Measurements from ENCODE around the gene DMPK. TPM values are rescaled to one million over a fixed set of nuclear protein-coding genes. Genes with fewer than 3 reads are reported as not detected.
"Not testable (repeated sequence)": the region's sequence is repeated elsewhere in the genome, so short reads cannot be mapped to it uniquely, and the experiment has no call there.

DMPK gene
- total and polyA plus RNA-seq, 2 experiments from 2014 or later: 9.8 to 24.0 TPM

- not testable (repeated sequence) for H3K9me2 ChIP-seq (ENCODE audit: insufficient read depth); H3K4me2 ChIP-seq; H3K27me3 Mint-ChIP-seq (ENCODE audit: insufficient read depth, low read depth, poor library complexity); H3K27me3 ChIP-seq (ENCODE audit: insufficient read depth); H3K9me3 Mint-ChIP-seq; H3K4me3 ChIP-seq; ATAC-seq; H3K4me1 Mint-ChIP-seq; H3K4me3 Mint-ChIP-seq; H3K36me3 ChIP-seq (ENCODE audit: insufficient read depth); H3K27ac Mint-ChIP-seq; H3K27ac ChIP-seq (ENCODE audit: low read depth); DNase-seq (ENCODE audit: low spot score); H3K4me1 ChIP-seq (ENCODE audit: insufficient read depth); H2AFZ ChIP-seq; H3F3A ChIP-seq (replicated peaks; ENCODE audit: low read depth); H3K36me3 Mint-ChIP-seq (ENCODE audit: low read depth)
- Histone ChIP-seq H4K20me1 (replicated peaks; ENCODE audit: insufficient read depth) (peaks cover 16% of the 10 kb centered on the region), H3K79me2 (replicated peaks; ENCODE audit: insufficient read depth) (peaks cover 67% of the 10 kb centered on the region)
Measured at GRCh38 chr19:45728683-45729082, 53.6 kb downstream of the DMPK start.

DNA sequence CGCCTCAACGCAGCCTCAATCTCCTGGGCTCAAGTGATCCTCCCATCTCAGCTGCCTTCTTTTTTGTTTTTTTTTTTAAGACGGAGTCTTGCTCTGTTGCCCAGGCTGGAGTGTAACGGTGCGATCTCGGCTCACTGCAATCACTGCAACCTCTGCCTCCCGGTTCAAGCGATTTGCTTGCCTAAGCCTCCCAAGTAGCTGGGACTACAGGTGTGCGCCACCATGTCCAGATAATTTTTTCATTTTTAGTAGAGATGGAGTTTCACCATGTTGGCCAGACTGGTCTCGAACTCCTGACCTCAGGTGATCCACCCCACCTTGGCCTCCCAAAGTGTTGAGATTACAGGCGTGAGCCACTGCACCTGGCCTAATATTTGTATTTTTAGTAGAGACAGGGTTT lies 62.2 kb downstream of the DMPK start:
- not testable (repeated sequence) for H3K9me2 ChIP-seq (ENCODE audit: insufficient read depth); ATAC-seq
- peaks cover 52% of the 10 kb centered on the region for H3K79me2 ChIP-seq (replicated peaks; ENCODE audit: insufficient read depth)

More for the DNA sequence above, 62.2 kb downstream of the DMPK start:
- H3K27me3 ChIP-seq (ENCODE audit: insufficient read depth); H4K20me1 ChIP-seq (replicated peaks; ENCODE audit: insufficient read depth); H3K4me2 ChIP-seq; H3K9me3 Mint-ChIP-seq; H3K27ac ChIP-seq (ENCODE audit: low read depth); H3K4me3 Mint-ChIP-seq; DNase-seq (ENCODE audit: low spot score); H3K4me3 ChIP-seq; H3K27ac Mint-ChIP-seq; H2AFZ ChIP-seq: not testable (repeated sequence)
- Histone ChIP-seq H3F3A (replicated peaks; ENCODE audit: low read depth) (peaks cover 10% of the 10 kb centered on the region), H3K36me3 (ENCODE audit: insufficient read depth) (peaks cover 10% of the 10 kb centered on the region), H3K4me1 (ENCODE audit: insufficient read depth) (peaks cover 18% of the 10 kb centered on the region)
- H3K36me3 Mint-ChIP-seq (ENCODE audit: low read depth): peaks cover 30% of the 10 kb centered on the region
- H3K27me3 Mint-ChIP-seq (ENCODE audit: insufficient read depth, low read depth, poor library complexity): peaks cover 17% of the 10 kb centered on the region
- H3K4me1 Mint-ChIP-seq: peaks cover 22% of the 10 kb centered on the region

Other genes starting within 250 kb of the DMPK start
- 13.5 and 14.5 TPM in 2 replicates for gene OPA3, start 197.7 kb downstream of the DMPK start, total RNA-seq (2014; rRNA removed; shearing (Covaris generic))
- 9.1 and 11.5 TPM in 2 replicates for gene OPA3, start 197.7 kb downstream of the DMPK start, polyA plus RNA-seq (2016; fragmentation: Nextera tagmentation; extraction: Ambion mirVana)
- 0.14 and 0.35 TPM in 2 replicates for gene GPR4, start 180.3 kb downstream of the DMPK start, total RNA-seq (2014; rRNA removed; shearing (Covaris generic))
- gene GPR4, start 180.3 kb downstream of the DMPK start, polyA plus RNA-seq (2016; fragmentation: Nextera tagmentation; extraction: Ambion mirVana): 0.06 and 0.59 TPM in 2 replicates
- 28.9 and 33.9 TPM in 2 replicates for gene EML2, start 143.1 kb downstream of the DMPK start, total RNA-seq (2014; rRNA removed; shearing (Covaris generic))
- gene EML2, start 143.1 kb downstream of the DMPK start, polyA plus RNA-seq (2016; fragmentation: Nextera tagmentation; extraction: Ambion mirVana): 7.1 and 8.0 TPM in 2 replicates
- 0.19 and 0.42 TPM in 2 replicates for gene GIPR, start 114.3 kb downstream of the DMPK start, total RNA-seq (2014; rRNA removed; shearing (Covaris generic))
- 1.2 and 1.4 TPM in 2 replicates for gene GIPR, start 114.3 kb downstream of the DMPK start, polyA plus RNA-seq (2016; fragmentation: Nextera tagmentation; extraction: Ambion mirVana)
- 169 and 226 TPM in 2 replicates for gene SNRPD2, start 90.5 kb downstream of the DMPK start, total RNA-seq (2014; rRNA removed; shearing (Covaris generic))
- 1,375 and 1,400 TPM in 2 replicates for gene SNRPD2, start 90.5 kb downstream of the DMPK start, polyA plus RNA-seq (2016; fragmentation: Nextera tagmentation; extraction: Ambion mirVana)
- gene QPCTL, start 89.8 kb downstream of the DMPK start, total RNA-seq (2014; rRNA removed; shearing (Covaris generic)): 23.0 and 26.2 TPM in 2 replicates
- 8.6 and 10.6 TPM in 2 replicates for gene QPCTL, start 89.8 kb downstream of the DMPK start, polyA plus RNA-seq (2016; fragmentation: Nextera tagmentation; extraction: Ambion mirVana)
- 34.4 and 35.8 TPM in 2 replicates for gene FBXO46, start 51.6 kb downstream of the DMPK start, total RNA-seq (2014; rRNA removed; shearing (Covaris generic))
- 9.4 and 12.0 TPM in 2 replicates for gene FBXO46, start 51.6 kb downstream of the DMPK start, polyA plus RNA-seq (2016; fragmentation: Nextera tagmentation; extraction: Ambion mirVana)
- 0.16 and 0.28 TPM in 2 replicates for gene MEIOSIN, start 49.1 kb downstream of the DMPK start, total RNA-seq (2014; rRNA removed; shearing (Covaris generic))
- gene MEIOSIN, start 49.1 kb downstream of the DMPK start, polyA plus RNA-seq (2016; fragmentation: Nextera tagmentation; extraction: Ambion mirVana): 0.21 TPM in 1 of 2 replicates, not detected in the other
- gene SIX5, start 13.2 kb downstream of the DMPK start, total RNA-seq (2014; rRNA removed; shearing (Covaris generic)): 16.1 and 22.6 TPM in 2 replicates
- 10.1 and 12.4 TPM in 2 replicates for gene SIX5, start 13.2 kb downstream of the DMPK start, polyA plus RNA-seq (2016; fragmentation: Nextera tagmentation; extraction: Ambion mirVana)
- gene DMWD, start 10.4 kb upstream of the DMPK start, total RNA-seq (2014; rRNA removed; shearing (Covaris generic)): 33.1 and 45.6 TPM in 2 replicates
- gene DMWD, start 10.4 kb upstream of the DMPK start, polyA plus RNA-seq (2016; fragmentation: Nextera tagmentation; extraction: Ambion mirVana): 11.8 and 12.1 TPM in 2 replicates
- gene RSPH6A, start 32.8 kb upstream of the DMPK start, total RNA-seq (2014; rRNA removed; shearing (Covaris generic)): 0.21 and 0.23 TPM in 2 replicates
- gene RSPH6A, start 32.8 kb upstream of the DMPK start, polyA plus RNA-seq (2016; fragmentation: Nextera tagmentation; extraction: Ambion mirVana): 0.11 TPM in 1 of 2 replicates, not detected in the other
- 64.0 and 82.1 TPM in 2 replicates for gene SYMPK, start 80.7 kb upstream of the DMPK start, total RNA-seq (2014; rRNA removed; shearing (Covaris generic))
- 33.9 and 36.8 TPM in 2 replicates for gene SYMPK, start 80.7 kb upstream of the DMPK start, polyA plus RNA-seq (2016; fragmentation: Nextera tagmentation; extraction: Ambion mirVana)
- 15.1 and 17.5 TPM in 2 replicates for gene FOXA3, start 81.8 kb upstream of the DMPK start, total RNA-seq (2014; rRNA removed; shearing (Covaris generic))
- gene FOXA3, start 81.8 kb upstream of the DMPK start, polyA plus RNA-seq (2016; fragmentation: Nextera tagmentation; extraction: Ambion mirVana): 11.1 and 11.7 TPM in 2 replicates
- 36.0 and 41.6 TPM in 2 replicates for gene IRF2BP1, start 103.7 kb upstream of the DMPK start, total RNA-seq (2014; rRNA removed; shearing (Covaris generic))
- 9.7 and 10.4 TPM in 2 replicates for gene IRF2BP1, start 103.7 kb upstream of the DMPK start, polyA plus RNA-seq (2016; fragmentation: Nextera tagmentation; extraction: Ambion mirVana)
- gene MYPOP, start 120.1 kb upstream of the DMPK start, total RNA-seq (2014; rRNA removed; shearing (Covaris generic)): 6.9 and 7.9 TPM in 2 replicates
- gene MYPOP, start 120.1 kb upstream of the DMPK start, polyA plus RNA-seq (2016; fragmentation: Nextera tagmentation; extraction: Ambion mirVana): 2.7 and 3.0 TPM in 2 replicates
- gene NANOS2, start 132.3 kb upstream of the DMPK start, total RNA-seq (2014; rRNA removed; shearing (Covaris generic)): 0.14 TPM in 1 of 2 replicates, not detected in the other
- gene NANOS2, start 132.3 kb upstream of the DMPK start, polyA plus RNA-seq (2016; fragmentation: Nextera tagmentation; extraction: Ambion mirVana): 0.11 TPM in 1 of 2 replicates, not detected in the other
- 13.7 and 14.9 TPM in 2 replicates for gene NOVA2, start 191.4 kb upstream of the DMPK start, total RNA-seq (2014; rRNA removed; shearing (Covaris generic))
- 5.1 and 5.3 TPM in 2 replicates for gene NOVA2, start 191.4 kb upstream of the DMPK start, polyA plus RNA-seq (2016; fragmentation: Nextera tagmentation; extraction: Ambion mirVana)
- 16.4 and 22.4 TPM in 2 replicates for gene CCDC61, start 213.0 kb upstream of the DMPK start, total RNA-seq (2014; rRNA removed; shearing (Covaris generic))
- 6.7 and 9.8 TPM in 2 replicates for gene CCDC61, start 213.0 kb upstream of the DMPK start, polyA plus RNA-seq (2016; fragmentation: Nextera tagmentation; extraction: Ambion mirVana)
- gene PGLYRP1, start 240.6 kb upstream of the DMPK start, total RNA-seq (2014; rRNA removed; shearing (Covaris generic)): not detected in 2 replicates
- gene PGLYRP1, start 240.6 kb upstream of the DMPK start, polyA plus RNA-seq (2016; fragmentation: Nextera tagmentation; extraction: Ambion mirVana): 0.33 TPM in 1 of 2 replicates, not detected in the other

Measured in GM23338 (cell line).